NT2/D1 (cell line): ENCODE results near the gene PPP1R7.

Experiments used
- SUZ12 ChIP-seq: IDR thresholded peaks from 2 replicates; pipeline ENCODE4 v1.6.1; 2011; ENCODE audit not compliant: insufficient read length, insufficient read depth; ENCODE audit errors: extremely low read depth
- YY1 ChIP-seq: IDR thresholded peaks from 2 replicates; pipeline ENCODE4 v1.6.1; 2011; ENCODE audit not compliant: insufficient read length, insufficient read depth
- ZNF274 ChIP-seq: IDR thresholded peaks from 2 replicates; pipeline ENCODE4 v1.6.1; 2011; ENCODE audit warnings: mild to moderate bottlenecking, low read depth, low read length

GRCh38 chr2:241158546-241158900 lies 8.3 kb downstream of the PPP1R7 start:
- TF ChIP-seq ZNF274, result no peak
- TF ChIP-seq SUZ12, result no peak
- no peak for TF ChIP-seq YY1
